HFF-Myc (cell line): Measurements from ENCODE around the gene TSG101.

Experiments
- DNase-seq: peaks from one replicate; pipeline ENCODE4 v3.0.0-alpha.2; 2011; ENCODE audit warnings: low read depth; ENCODE audit errors: extremely low read depth
- H3K4me3 ChIP-seq: replicated peaks from 2 replicates; pipeline ENCODE4 v1.5.1; 2011; ENCODE audit warnings: low read depth, mild to moderate bottlenecking, control low read depth, low read length
- CTCF ChIP-seq: IDR thresholded peaks from 2 replicates; pipeline ENCODE4 v1.5.1; 2012; ENCODE audit warnings: mild to moderate bottlenecking, low read depth, low read length, control low read depth; ENCODE audit errors: missing control alignments

Gene TSG101

GRCh38 chr11:18485913-18486528 lies 40.7 kb downstream of the TSG101 start:
- TF ChIP-seq CTCF, result no peak
- no peak for DNase-seq
- H3K4me3 ChIP-seq, result no peak overlapping the region

GRCh38 chr11:18479063-18479462 lies 47.7 kb downstream of the TSG101 start:
- no peak overlapping the region for H3K4me3 ChIP-seq
- TF ChIP-seq CTCF, result no peak

GRCh38 chr11:18472587-18472986 lies 54.2 kb downstream of the TSG101 start:
- DNase-seq, result no peak
- H3K4me3 ChIP-seq, result no peak overlapping the region
- TF ChIP-seq CTCF, result no peak

More at GRCh38 chr11:18479063-18479462, 47.7 kb downstream of the TSG101 start:
- no peak for DNase-seq

GRCh38 chr11:18471995-18472394 lies 54.7 kb downstream of the TSG101 start:
- no peak for DNase-seq
- no peak for TF ChIP-seq CTCF
- H3K4me3 ChIP-seq, result no peak overlapping the region

- TF ChIP-seq CTCF, result no peak
- no peak for DNase-seq
- no peak overlapping the region for H3K4me3 ChIP-seq
These were observed 57.8 kb downstream of the TSG101 start for GRCh38 chr11:18468961-18469360.

- H3K4me3 ChIP-seq, result no peak overlapping the region
- no peak for TF ChIP-seq CTCF
- no peak for DNase-seq
These were observed 58.7 kb downstream of the TSG101 start for GRCh38 chr11:18468059-18468458.

GRCh38 chr11:18466402-18466801 lies 60.3 kb downstream of the TSG101 start:
- no peak overlapping the region for H3K4me3 ChIP-seq
- no peak for DNase-seq
- no peak for TF ChIP-seq CTCF
